Measurements from ENCODE around the gene ZNF787. TPM values are rescaled to one million over a fixed set of nuclear protein-coding genes. Genes with fewer than 3 reads are reported as not detected.

ZNF787 gene
- total and polyA plus RNA-seq, 2 donors (not counting 3 experiments of a cell fraction or from before 2014, with no cell fraction given): 11.6 to 32.7 TPM

GRCh38 chr19:56146904-56147303 lies 25.8 kb upstream of the ZNF787 start:
- Histone ChIP-seq H3K4me2 (ENCODE audit: insufficient read depth, low read length) (no peak overlapping the region), H3K9ac (replicated peaks; ENCODE audit: extremely low read depth, insufficient read depth, low read length) (no peak overlapping the region), H3K36me3 (ENCODE audit: control insufficient read depth in 2 of 2, extremely low read depth in 1 of 2, insufficient read depth in 2 of 2, low read length in 2 of 2) (peaks cover 0 to 18% of the 10 kb centered on the region in 2 experiments), H3K9me1 (replicated peaks; ENCODE audit: control insufficient read depth, extremely low read depth, insufficient read depth, low read length) (no peaks in the 10 kb centered on the region), H3K27ac (ENCODE audit: insufficient read depth, low read depth, low read length) (no peak overlapping the region), H3K79me2 (ENCODE audit: control insufficient read depth, insufficient read depth, low read length) (peaks cover 22% of the 10 kb centered on the region), H4K20me1 (replicated peaks; ENCODE audit: control insufficient read depth, extremely low read depth, insufficient read depth, low read length) (no peaks in the 10 kb centered on the region), H3K4me1 (ENCODE audit: control insufficient read depth, extremely low read depth, insufficient read depth, low read length) (peaks cover 2% of the 10 kb centered on the region), H3K9me3 (replicated peaks; ENCODE audit: control insufficient read depth, insufficient read depth, low read length) (no peaks in the 10 kb centered on the region), H3K4me3 (replicated peaks in 1 of 3; ENCODE audit: insufficient read depth in 1 of 3, low read depth in 1 of 3, low read length in 3 of 3) (no peak overlapping the region), H3K27me3 (ENCODE audit: control insufficient read depth in 2 of 2, insufficient read depth in 2 of 2, low read length in 2 of 2) (no peaks in the 10 kb centered on the region), H2AFZ (ENCODE audit: low read depth, low read length) (no peak overlapping the region)
- POLR2A ChIA-PET: no interaction called here
- intact Hi-C loops (cut with micrococcal nuclease): no loop called here
- DNase-seq (ENCODE audit: low read depth, low spot score): no peak
- dilution Hi-C loops (cut with MboI; ENCODE audit: extremely low pct_ligation_motif_present, low sequenced_read_pairs): no loop called here
- TF ChIP-seq POLR2AphosphoS5 (IDR thresholded peaks at IDR 0.05; ENCODE audit: insufficient read depth, low read depth, low read length): no peak
- TF ChIP-seq MAX (IDR thresholded peaks at IDR 0.05; ENCODE audit: insufficient read depth, insufficient read length): no peak
- no peak for FAIRE-seq
- no TSS peak for BruUV-seq (replicated peaks)
- CTCF ChIA-PET: no interaction called here

- BruUV-seq (replicated peaks): no TSS peak
- H3K27ac ChIP-seq (ENCODE audit: insufficient read depth, low read depth, low read length): no peak overlapping the region
- peaks cover 0 to 18% of the 10 kb centered on the region in 2 experiments for H3K36me3 ChIP-seq (ENCODE audit: control insufficient read depth in 2 of 2, extremely low read depth in 1 of 2, insufficient read depth in 2 of 2, low read length in 2 of 2)
- ChIA-PET CTCF (interaction anchor here (1.3 kb wide), 1 partner anchor 11 kb away, joined by 3 read pairs; no protein-coding TSS in a partner anchor), POLR2A (no interaction called here)
- dilution Hi-C loops (cut with MboI; ENCODE audit: extremely low pct_ligation_motif_present, low sequenced_read_pairs): no loop called here
- FAIRE-seq: no peak
- H3K79me2 ChIP-seq (ENCODE audit: control insufficient read depth, insufficient read depth, low read length): peaks cover 26% of the 10 kb centered on the region
- TF ChIP-seq MYC (IDR thresholded peaks at IDR 0.05; ENCODE audit: low read depth, low read length) (no peak), POLR2A (IDR thresholded peaks at IDR 0.05; ENCODE audit: low read depth, low read length) (no peak), EZH2 (IDR thresholded peaks at IDR 0.05; ENCODE audit: borderline replicate concordance, low read depth, low read length, severe bottlenecking) (no peak), FOS (IDR thresholded peaks at IDR 0.05; ENCODE audit: borderline replicate concordance, insufficient read depth, low read length) (no peak), POLR2AphosphoS5 (IDR thresholded peaks at IDR 0.05; ENCODE audit: insufficient read depth, low read depth, low read length) (no peak), CTCF (IDR thresholded peaks at IDR 0.05; ENCODE audit: extremely low read depth in 1 of 2, insufficient read depth in 1 of 2, low read depth in 1 of 2, low read length in 2 of 2) (no peak), MAX (IDR thresholded peaks at IDR 0.05; ENCODE audit: insufficient read depth, insufficient read length) (no peak), GATA2 (IDR thresholded peaks at IDR 0.05; ENCODE audit: insufficient read depth, insufficient read length, low read depth, low read length) (no peak), JUN (IDR thresholded peaks at IDR 0.05; ENCODE audit: borderline replicate concordance, insufficient read depth, insufficient read length, low read depth) (no peak)
- H3K9me3 ChIP-seq (replicated peaks; ENCODE audit: control insufficient read depth, insufficient read depth, low read length): no peaks in the 10 kb centered on the region
- H3K9me1 ChIP-seq (replicated peaks; ENCODE audit: control insufficient read depth, extremely low read depth, insufficient read depth, low read length): no peaks in the 10 kb centered on the region
- H3K27me3 ChIP-seq (ENCODE audit: control insufficient read depth in 2 of 2, insufficient read depth in 2 of 2, low read length in 2 of 2): no peaks in the 10 kb centered on the region
- H3K9ac ChIP-seq (replicated peaks; ENCODE audit: extremely low read depth, insufficient read depth, low read length): no peak overlapping the region
- H3K4me3 ChIP-seq (replicated peaks in 1 of 3; ENCODE audit: insufficient read depth in 1 of 3, low read depth in 1 of 3, low read length in 3 of 3): no peak overlapping the region
- DNase-seq (ENCODE audit: low read depth, low spot score): no peak
- peaks cover 5% of the 10 kb centered on the region for H3K4me1 ChIP-seq (ENCODE audit: control insufficient read depth, extremely low read depth, insufficient read depth, low read length)
- no peak overlapping the region for H3K4me2 ChIP-seq (ENCODE audit: insufficient read depth, low read length)
- H2AFZ ChIP-seq (ENCODE audit: low read depth, low read length): no peak overlapping the region
- intact Hi-C loops (cut with micrococcal nuclease): no loop called here
- no peaks in the 10 kb centered on the region for H4K20me1 ChIP-seq (replicated peaks; ENCODE audit: control insufficient read depth, extremely low read depth, insufficient read depth, low read length)
Measured at GRCh38 chr19:56145698-56146097, 24.6 kb upstream of the ZNF787 start.

All from endothelial cell of umbilical vein (primary cell).